GM21515 (cell line): ENCODE results near the gene CCAR1.
"Not testable (repeated sequence)": the region's sequence is repeated elsewhere in the genome, so short reads cannot be mapped to it uniquely, and the experiment has no call there.

Source experiments
- ATAC-seq: cut with Tn5 transposase; IDR thresholded peaks from one replicate; pipeline ENCODE4 v1.9.1; 2021; ENCODE audit not compliant: unreplicated experiment

Gene CCAR1

GRCh38 chr10:68756766-68757165 is 35.7 kb downstream of the CCAR1 start:
- no peak for ATAC-seq

GRCh38 chr10:68759223-68759863 is 38.3 kb downstream of the CCAR1 start:
- ATAC-seq: no peak

- ATAC-seq: no peak
These were observed 38.9 kb downstream of the CCAR1 start for GRCh38 chr10:68759967-68760366.

GRCh38 chr10:68767407-68767806 is 46.4 kb downstream of the CCAR1 start:
- not testable (repeated sequence) for ATAC-seq

GRCh38 chr10:68781613-68782574 is 60.9 kb downstream of the CCAR1 start:
- ATAC-seq: no peak

- no peak for ATAC-seq
These were observed 63.4 kb downstream of the CCAR1 start for GRCh38 chr10:68784476-68784875.

- ATAC-seq: no peak
These were observed 66.8 kb downstream of the CCAR1 start for GRCh38 chr10:68787813-68788212.

- no peak for ATAC-seq
These were observed 69.4 kb downstream of the CCAR1 start for GRCh38 chr10:68790476-68790875.

- no peak for ATAC-seq
These were observed 71.1 kb downstream of the CCAR1 start for GRCh38 chr10:68792115-68792514.

GRCh38 chr10:68795886-68796532 is 75.0 kb downstream of the CCAR1 start:
- ATAC-seq: no peak

- no peak for ATAC-seq
These were observed 75.6 kb downstream of the CCAR1 start for GRCh38 chr10:68796605-68797004.

- no peak for ATAC-seq
These were observed 79.2 kb downstream of the CCAR1 start for GRCh38 chr10:68800211-68800610.

GRCh38 chr10:68804692-68805091 is 83.7 kb downstream of the CCAR1 start:
- no peak for ATAC-seq

- not testable (repeated sequence) for ATAC-seq
These were observed 89.8 kb downstream of the CCAR1 start for GRCh38 chr10:68810830-68811229.

GRCh38 chr10:68811314-68812009 is 90.4 kb downstream of the CCAR1 start:
- no peak for ATAC-seq

GRCh38 chr10:68812420-68812819 is 91.4 kb downstream of the CCAR1 start:
- ATAC-seq: no peak

GRCh38 chr10:68813559-68813958 is 92.5 kb downstream of the CCAR1 start:
- no peak for ATAC-seq

- ATAC-seq: no peak
These were observed 95.9 kb downstream of the CCAR1 start for GRCh38 chr10:68816796-68817412.

GRCh38 chr10:68820359-68820758 is 99.3 kb downstream of the CCAR1 start:
- not testable (repeated sequence) for ATAC-seq

GRCh38 chr10:68822626-68823025 is 101.6 kb downstream of the CCAR1 start:
- not testable (repeated sequence) for ATAC-seq
